ENCODE results near the gene DLX3. TPM values are rescaled to one million over a fixed set of nuclear protein-coding genes. Genes with fewer than 3 reads are reported as not detected.

The DLX3 gene
- total RNA-seq, 2 donors from 2014 or later, result not detected

GRCh38 chr17:50014471-50015088 lies 19.6 kb upstream of the DLX3 start:
- ATAC-seq, result no peak
- TF ChIP-seq POLR2A (IDR thresholded peaks at IDR 0.05), result no peak
- TF ChIP-seq CTCF (IDR thresholded peaks at IDR 0.05), result no peak
- DNase-seq, result no peak
- H3K27me3 ChIP-seq, result no peaks in the 10 kb centered on the region
- WGBS, 2 donors, result 50 to 61% methylated on average over 1 of the region's 1 CpG
- H3K36me3 ChIP-seq (replicated peaks in 1 of 2; ENCODE audit: insufficient read depth in 1 of 2, low read depth in 2 of 2), result no peaks in the 10 kb centered on the region
- H3K27ac ChIP-seq, result no peak overlapping the region
- intact Hi-C loops (cut with DNase I), result no loop called here
- no peak overlapping the region for H3K4me3 ChIP-seq
- no peaks in the 10 kb centered on the region for H3K4me1 ChIP-seq
- peaks cover 0 to 8% (median 0%) of the 10 kb centered on the region in 3 donors for H3K9me3 ChIP-seq

GRCh38 chr17:50013079-50013478 lies 18.1 kb upstream of the DLX3 start:
- intact Hi-C loops (cut with DNase I), result no loop called here

GRCh38 chr17:50009282-50009681 lies 14.3 kb upstream of the DLX3 start:
- no peak for TF ChIP-seq CTCF (IDR thresholded peaks at IDR 0.05)
- TF ChIP-seq POLR2A (IDR thresholded peaks at IDR 0.05), result no peak

More at GRCh38 chr17:50013079-50013478, 18.1 kb upstream of the DLX3 start:
- 64 to 85% methylated on average over 2 of the region's 2 CpGs for WGBS, 2 donors
- ATAC-seq (no peak), DNase-seq (no peak)
- Histone ChIP-seq H3K27me3 (no peaks in the 10 kb centered on the region), H3K4me3 (no peak overlapping the region), H3K27ac (no peak overlapping the region), H3K36me3 (replicated peaks in 1 of 2; ENCODE audit: insufficient read depth in 1 of 2, low read depth in 2 of 2) (no peaks in the 10 kb centered on the region), H3K9me3 (peaks cover 0 to 8% (median 0%) of the 10 kb centered on the region in 3 donors), H3K4me1 (no peaks in the 10 kb centered on the region)
- TF ChIP-seq POLR2A (IDR thresholded peaks at IDR 0.05), result no peak
- no peak for TF ChIP-seq CTCF (IDR thresholded peaks at IDR 0.05)

GRCh38 chr17:50003911-50004310 lies 8.9 kb upstream of the DLX3 start:
- ATAC-seq (no peak), DNase-seq (no peak)
- intact Hi-C loops (cut with DNase I), result loop anchor here (10.0 kb wide), 1 partner anchor 429 kb away; the partner anchor contains the start of gene NXPH3
- Histone ChIP-seq H3K4me3 (no peak overlapping the region), H3K27me3 (no peaks in the 10 kb centered on the region), H3K27ac (no peak overlapping the region), H3K9me3 (no peaks in the 10 kb centered on the region), H3K4me1 (no peaks in the 10 kb centered on the region), H3K36me3 (replicated peaks in 1 of 2; ENCODE audit: insufficient read depth in 1 of 2, low read depth in 2 of 2) (no peaks in the 10 kb centered on the region)
- TF ChIP-seq POLR2A (IDR thresholded peaks at IDR 0.05) (no peak), CTCF (IDR thresholded peaks at IDR 0.05) (no peak)
- 63 to 71% methylated on average over 4 of the region's 4 CpGs for WGBS, 2 donors

More at GRCh38 chr17:50009282-50009681, 14.3 kb upstream of the DLX3 start:
- DNase-seq, result no peak
- intact Hi-C loops (cut with DNase I), result loop anchor here (10.0 kb wide), 1 partner anchor 434 kb away; the partner anchor contains the start of gene NXPH3
- no peaks in the 10 kb centered on the region for H3K4me1 ChIP-seq
- peaks cover 0 to 8% (median 0%) of the 10 kb centered on the region in 3 donors for H3K9me3 ChIP-seq
- H3K4me3 ChIP-seq, result no peak overlapping the region
- no peaks in the 10 kb centered on the region for H3K27me3 ChIP-seq
- H3K27ac ChIP-seq, result no peak overlapping the region
- no peaks in the 10 kb centered on the region for H3K36me3 ChIP-seq (replicated peaks in 1 of 2; ENCODE audit: insufficient read depth in 1 of 2, low read depth in 2 of 2)
- WGBS, 2 donors, result 52 to 71% methylated on average over 2 of the region's 2 CpGs
- no peak for ATAC-seq

Data from body of pancreas (tissue), 4 donors.